IMR-90 (cell line): Measurements from ENCODE around the gene SFT2D3. TPM values are rescaled to one million over a fixed set of nuclear protein-coding genes. Genes with fewer than 3 reads are reported as not detected.

Experiments used
- ATAC-seq: fragments of 200-7000 bp; cut with Tn5 transposase; 2 replicates; pipeline ENCODE4 v1.9.1; 2020; ENCODE audit warnings: low read depth, mild to moderate bottlenecking, moderate library complexity
- BruUV-seq: library from RNA; stranded (reverse); fragments of 400-500 nt; replicated peaks from 2 replicates; lab custom pipeline; 2021; lab: Mats Ljungman, UMichigan
- CTCF ChIA-PET: fragments of 300-600 bp; formaldehyde crosslinking; extraction: SDS; loops from one replicate; lab custom pipeline; 2021; ENCODE audit warnings: antibody characterized with exemption; lab: Yijun Ruan, JAX
- POLR2A ChIA-PET: fragments of 300-600 bp; sonication (Branson Sonifier 250); formaldehyde crosslinking; loops from one replicate; lab custom pipeline; 2022; ENCODE audit warnings: antibody characterized with exemption; ENCODE audit not compliant: unreplicated experiment; lab: Charles Lee
- DNase-seq: peaks from one replicate; pipeline ENCODE4 v3.0.0; 2013
- H2AFZ ChIP-seq: replicated peaks from 2 replicates; pipeline ENCODE3; 2013; ENCODE audit warnings: low read length, mild to moderate bottlenecking; ENCODE audit not compliant: poor library complexity
- H2AK5ac ChIP-seq: 2 replicates; pipeline ENCODE4 v1.6.1; 2013; ENCODE audit warnings: low read depth, low read length, inconsistent platforms
- H2AK9ac ChIP-seq: replicated peaks from 2 replicates; pipeline ENCODE3; 2013; ENCODE audit warnings: mild to moderate bottlenecking, low read depth, low read length, moderate library complexity; ENCODE audit not compliant: poor library complexity
- H2BK120ac ChIP-seq: 2 replicates; pipeline ENCODE4 v1.6.1; 2013; ENCODE audit warnings: low read depth, low read length, inconsistent platforms
- H2BK15ac ChIP-seq: 3 replicates; pipeline ENCODE4 v1.6.1; 2013; ENCODE audit warnings: low read depth, low read length, inconsistent platforms
- H2BK20ac ChIP-seq: 2 replicates; pipeline ENCODE4 v1.6.1; 2013; ENCODE audit warnings: low read depth, mild to moderate bottlenecking, inconsistent platforms, low read length, moderate library complexity
- H2BK5ac ChIP-seq: 2 replicates; pipeline ENCODE4 v1.6.1; 2013; ENCODE audit warnings: mild to moderate bottlenecking, low read depth, low read length, inconsistent platforms; ENCODE audit not compliant: poor library complexity, severe bottlenecking
- H3K14ac ChIP-seq: replicated peaks from 2 replicates; pipeline ENCODE4 v1.6.1; 2013; ENCODE audit warnings: low read depth, low read length, inconsistent platforms
- H3K18ac ChIP-seq: 2 replicates; pipeline ENCODE4 v1.6.1; 2013; ENCODE audit warnings: low read depth, low read length, control low read depth
- H3K23ac ChIP-seq: 2 replicates; pipeline ENCODE4 v1.6.1; 2013; ENCODE audit warnings: low read depth, low read length, inconsistent platforms
- H3K27ac ChIP-seq: 2 replicates; pipeline ENCODE4 v1.5.1; 2013; ENCODE audit warnings: mild to moderate bottlenecking, control low read depth, low read length; ENCODE audit not compliant: insufficient read depth
- H3K27me3 ChIP-seq: 2 replicates; pipeline ENCODE4 v1.6.1; 2013; ENCODE audit warnings: low read length; ENCODE audit not compliant: control insufficient read depth, insufficient read depth
- H3K36me3 ChIP-seq: 2 replicates; pipeline ENCODE4 v1.6.1; 2013; ENCODE audit warnings: low read length, mixed read lengths; ENCODE audit not compliant: control insufficient read depth, insufficient read depth
- H3K4ac ChIP-seq: 2 replicates; pipeline ENCODE4 v1.6.1; 2013; ENCODE audit warnings: low read depth, low read length, inconsistent platforms
- H3K4me1 ChIP-seq: 2 replicates; pipeline ENCODE4 v1.6.1; 2013; ENCODE audit warnings: low read length, mixed read lengths; ENCODE audit not compliant: control insufficient read depth, insufficient read depth
- H3K4me2 ChIP-seq: 2 replicates; pipeline ENCODE4 v1.6.1; 2013; ENCODE audit warnings: low read depth, mild to moderate bottlenecking, control low read depth, low read length, moderate library complexity
- H3K4me3 ChIP-seq: 2 replicates; pipeline ENCODE4 v1.5.1; 2013; ENCODE audit warnings: low read depth, mild to moderate bottlenecking, control low read depth, low read length, moderate library complexity; ENCODE audit not compliant: insufficient read depth
- H3K56ac ChIP-seq: 2 replicates; pipeline ENCODE4 v1.6.1; 2013; ENCODE audit warnings: low read length, inconsistent platforms; ENCODE audit not compliant: insufficient read depth; ENCODE audit errors: extremely low read depth
- H3K79me1 ChIP-seq, 2 experiments: 2 replicates each; pipeline ENCODE4 v1.6.1; 2013; ENCODE audit warnings: low read length in 2 of 2, inconsistent platforms in 1 of 2, low read depth in 1 of 2
- H3K9ac ChIP-seq: 2 replicates; pipeline ENCODE4 v1.6.1; 2013; ENCODE audit warnings: low read depth, low read length, control low read depth
- H3K9me1 ChIP-seq: 2 replicates; pipeline ENCODE4 v1.6.1; 2013; ENCODE audit warnings: low read length, inconsistent platforms; ENCODE audit not compliant: insufficient read depth
- H3K9me3 ChIP-seq: 2 replicates; pipeline ENCODE4 v1.6.1; 2013; ENCODE audit warnings: low read length; ENCODE audit not compliant: control insufficient read depth, insufficient read depth
- H4K20me1 ChIP-seq: 2 replicates; pipeline ENCODE4 v1.6.1; 2013; ENCODE audit warnings: low read length, inconsistent platforms; ENCODE audit not compliant: insufficient read depth
- H4K5ac ChIP-seq: 2 replicates; pipeline ENCODE4 v1.6.1; 2013; ENCODE audit warnings: mild to moderate bottlenecking, low read depth, low read length, control low read depth
- H4K8ac ChIP-seq, 2 experiments: 2 replicates each; pipeline ENCODE4 v1.6.1; 2013; ENCODE audit warnings: low read depth in 2 of 2, low read length in 2 of 2, control low read depth in 1 of 2, inconsistent platforms in 1 of 2
- H4K91ac ChIP-seq: 2 replicates; pipeline ENCODE4 v1.6.1; 2013; ENCODE audit warnings: low read depth, low read length, inconsistent platforms; ENCODE audit not compliant: insufficient read depth
- CEBPB ChIP-seq: IDR thresholded peaks from 2 replicates; pipeline ENCODE4 v1.6.1; 2012; ENCODE audit warnings: low read depth, low read length, improper control_type of control experiment
- CHD1 ChIP-seq: IDR thresholded peaks from 2 replicates; pipeline ENCODE4 v1.6.1; 2012; ENCODE audit warnings: low read depth, low read length, improper control_type of control experiment
- FOS ChIP-seq: fragments of 150-350 bp; IDR thresholded peaks from 2 replicates; pipeline ENCODE4 v1.6.1; 2016; ENCODE audit warnings: low read depth, low read length
- MAZ ChIP-seq: IDR thresholded peaks from 2 replicates; pipeline ENCODE4 v1.6.1; 2012; ENCODE audit warnings: low read depth, mild to moderate bottlenecking, low read length, improper control_type of control experiment, moderate library complexity, borderline replicate concordance
- POLR2A ChIP-seq: IDR thresholded peaks from 2 replicates; pipeline ENCODE4 v1.6.1; 2012; ENCODE audit warnings: mild to moderate bottlenecking, low read depth, low read length
- RCOR1 ChIP-seq: IDR thresholded peaks from 2 replicates; pipeline ENCODE4 v1.6.1; 2012; ENCODE audit warnings: mild to moderate bottlenecking, low read length, improper control_type of control experiment; ENCODE audit not compliant: insufficient replicate concordance
- USF2 ChIP-seq: fragments of 150-350 bp; IDR thresholded peaks from 2 replicates; pipeline ENCODE4 v1.6.1; 2017; ENCODE audit warnings: mild to moderate bottlenecking, antibody characterized with exemption, low read length, low read depth
- WGBS, 2 experiments: methylation state at CpG; one replicate each; pipeline versions ENCODE4 v1.1.5 to v1.1.7; 2013; ENCODE audit warnings: missing lambda C conversion rate in 2 of 2; ENCODE audit not compliant: insufficient read length in 1 of 2; ENCODE audit errors: extremely low coverage in 2 of 2; 5-methylcytosine and 5-hydroxymethylcytosine counted together
- dilution Hi-C: fragments of 300-500 bp; cut with HindIII; formaldehyde crosslinking; loops from one replicate; pipeline ENCODE4 v1.14.3; 2018; ENCODE audit warnings: low sequenced_read_pairs; ENCODE audit not compliant: unreplicated experiment
- in situ Hi-C: fragments of 300-500 bp; cut with MboI; formaldehyde crosslinking; loops from 3 replicates; pipeline ENCODE4 v1.14.3; 2019; ENCODE audit warnings: low sequenced_read_pairs, inconsistent platforms, mixed read lengths
- intact Hi-C: fragments of 100-400 bp; cut with micrococcal nuclease; formaldehyde crosslinking; loops from 2 replicates; pipeline ENCODE4 v1.10.0; 2022
- polyA plus RNA-seq, 3 experiments: library from polyadenylated mRNA; depleted of rRNA; stranded (reverse); fragments of >200 nt; gene quantifications; 2 replicates each; pipeline ENCODE4 v1.2.3, GENCODE V29; 2012; ENCODE audit warnings: low replicate concordance in 1 of 3
- total RNA-seq: library from RNA; depleted of rRNA; stranded (reverse); fragments of >200 nt; gene quantifications from 2 replicates; pipeline ENCODE4 v1.2.3, GENCODE V29; 2012

Gene SFT2D3
- total and polyA plus RNA-seq, 2 of the 4 experiments (the other 2 are of a cell fraction), result 2.5 to 3.1 TPM

GRCh38 chr2:127707890-127708648 lies 6.8 kb downstream of the SFT2D3 start:
- H3K23ac ChIP-seq, result no peak overlapping the region
- H3K27me3 ChIP-seq, result no peaks in the 10 kb centered on the region
- H3K9me3 ChIP-seq, result no peaks in the 10 kb centered on the region
- no peak overlapping the region for H3K56ac ChIP-seq
- H2BK120ac ChIP-seq, result no peak overlapping the region
- ChIA-PET CTCF (no interaction called here), POLR2A (no interaction called here)
- TF ChIP-seq RCOR1 (no peak), MAZ (no peak), POLR2A (no peak), CHD1 (no peak), USF2 (no peak), CEBPB (no peak), FOS (no peak)
- H3K4me1 ChIP-seq, result peaks cover 7% of the 10 kb centered on the region; the same call in 1 of the 2 replicates
- no peak overlapping the region for H4K91ac ChIP-seq
- H3K4me2 ChIP-seq, result no peak overlapping the region
- DNase-seq (no peak), ATAC-seq (no peak)
- no peak overlapping the region for H3K9ac ChIP-seq
- H2BK15ac ChIP-seq, result no peak overlapping the region
- H2BK20ac ChIP-seq, result no peak overlapping the region
- H2BK5ac ChIP-seq, result no peak overlapping the region
- intact Hi-C loops, result loop anchor here (10.0 kb wide), 1 partner anchor 183 kb away; the partner anchor contains the start of gene IWS1
- dilution Hi-C loops, result no loop called here
- H2AK5ac ChIP-seq, result no peak overlapping the region
- in situ Hi-C loops, result no loop called here
- no peak overlapping the region for H3K14ac ChIP-seq
- H3K36me3 ChIP-seq, result peaks cover 37% of the 10 kb centered on the region
- H3K18ac ChIP-seq, result no peak overlapping the region
- 66% methylated on average over 8 of the region's 9 CpGs; no CpG with 5 or more reads in 1 of the 2 experiments for WGBS, 2 experiments
- peaks cover 11% of the 10 kb centered on the region for H3K9me1 ChIP-seq
- H2AFZ ChIP-seq, result no peak overlapping the region
- BruUV-seq, result no TSS peak
- no peak overlapping the region for H3K4me3 ChIP-seq
- H4K20me1 ChIP-seq, result peaks cover 11% of the 10 kb centered on the region; the same call in 1 of the 2 replicates
- peaks cover 8 to 30% of the 10 kb centered on the region in 2 experiments for H3K79me1 ChIP-seq
- H3K27ac ChIP-seq, result no peak overlapping the region
- H4K8ac ChIP-seq, result no peak overlapping the region
- no peak overlapping the region for H2AK9ac ChIP-seq
- no peak overlapping the region for H4K5ac ChIP-seq
- H3K4ac ChIP-seq, result no peak overlapping the region
